ENCODE measurements around the gene DMRTC1B. TPM values are rescaled to one million over a fixed set of nuclear protein-coding genes. Genes with fewer than 3 reads are reported as not detected.
A peak's percentile ranks its signal among the peaks of the same experiment; 100 is the strongest.
"Not testable (repeated sequence)": the region's sequence is repeated elsewhere in the genome, so short reads cannot be mapped to it uniquely, and the experiment has no call there.

The DMRTC1B gene
- total RNA-seq, result not detected
- long read RNA-seq, result 0 reads

GRCh38 chrX:72776653-72777466, at the start of gene DMRTC1B:
Gene DMRTC1B (plus strand): TSS chrX:72776890. CDS start chrX:72845136, 68,246 bp downstream.
- peak; percentile 62 for ATAC-seq
- DNase-seq; intact Hi-C loops (cut with micrococcal nuclease): not testable (repeated sequence)

GRCh38 chrX:72727846-72728245, 48.8 kb upstream of the DMRTC1B start:
- no peak for DNase-seq
- intact Hi-C loops (cut with micrococcal nuclease), result no loop called here
- ATAC-seq, result no peak

- intact Hi-C loops (cut with micrococcal nuclease); DNase-seq: not testable (repeated sequence)
Measured at GRCh38 chrX:72733636-72734035, 43.1 kb upstream of the DMRTC1B start.

GRCh38 chrX:72735561-72735960, 41.1 kb upstream of the DMRTC1B start:
- ATAC-seq, result no peak
- intact Hi-C loops (cut with micrococcal nuclease), result no loop called here
- DNase-seq, result no peak

More at GRCh38 chrX:72733636-72734035, 43.1 kb upstream of the DMRTC1B start:
- ATAC-seq, result not testable (repeated sequence)

GRCh38 chrX:72745546-72745945, 31.1 kb upstream of the DMRTC1B start:
- intact Hi-C loops (cut with micrococcal nuclease); DNase-seq; ATAC-seq: not testable (repeated sequence)

GRCh38 chrX:72748545-72748944, 28.1 kb upstream of the DMRTC1B start:
- DNase-seq; ATAC-seq; intact Hi-C loops (cut with micrococcal nuclease): not testable (repeated sequence)

GRCh38 chrX:72760454-72760853, 16.2 kb upstream of the DMRTC1B start:
- intact Hi-C loops (cut with micrococcal nuclease); DNase-seq; ATAC-seq: not testable (repeated sequence)

GRCh38 chrX:72777467-72777790, 739 bp downstream of the DMRTC1B start:
- ATAC-seq; DNase-seq; intact Hi-C loops (cut with micrococcal nuclease): not testable (repeated sequence)

GRCh38 chrX:72778146-72778545, 1.5 kb downstream of the DMRTC1B start:
- intact Hi-C loops (cut with micrococcal nuclease); ATAC-seq; DNase-seq: not testable (repeated sequence)

GRCh38 chrX:72782560-72782959, 5.9 kb downstream of the DMRTC1B start, which contains the start of gene FAM236B:
Gene FAM236B (minus strand): TSS chrX:72782660. CDS start chrX:72782560, 100 bp downstream.
- intact Hi-C loops (cut with micrococcal nuclease); DNase-seq; ATAC-seq: not testable (repeated sequence)

GRCh38 chrX:72783365-72783936, 6.8 kb downstream of the DMRTC1B start:
- ATAC-seq; intact Hi-C loops (cut with micrococcal nuclease); DNase-seq: not testable (repeated sequence)

GRCh38 chrX:72783964-72784363, 7.3 kb downstream of the DMRTC1B start:
- intact Hi-C loops (cut with micrococcal nuclease); ATAC-seq; DNase-seq: not testable (repeated sequence)

- DNase-seq; intact Hi-C loops (cut with micrococcal nuclease); ATAC-seq: not testable (repeated sequence)
Measured at GRCh38 chrX:72788142-72788541, 11.5 kb downstream of the DMRTC1B start.

GRCh38 chrX:72790390-72790789, 13.7 kb downstream of the DMRTC1B start:
- DNase-seq; intact Hi-C loops (cut with micrococcal nuclease); ATAC-seq: not testable (repeated sequence)

GRCh38 chrX:72808110-72808509, 31.4 kb downstream of the DMRTC1B start, which contains the start of gene FAM236D:
Gene FAM236D (minus strand): TSS chrX:72808210. CDS start chrX:72808110, 100 bp downstream.
- intact Hi-C loops (cut with micrococcal nuclease); DNase-seq; ATAC-seq: not testable (repeated sequence)

GRCh38 chrX:72830701-72831100, 54.0 kb downstream of the DMRTC1B start:
- intact Hi-C loops (cut with micrococcal nuclease); ATAC-seq: not testable (repeated sequence)

GRCh38 chrX:72837532-72837931, 60.8 kb downstream of the DMRTC1B start:
- ATAC-seq; DNase-seq; intact Hi-C loops (cut with micrococcal nuclease): not testable (repeated sequence)

More at GRCh38 chrX:72830701-72831100, 54.0 kb downstream of the DMRTC1B start:
- DNase-seq, result not testable (repeated sequence)

- ATAC-seq; intact Hi-C loops (cut with micrococcal nuclease); DNase-seq: not testable (repeated sequence)
Measured at GRCh38 chrX:72882898-72883297, 106.2 kb downstream of the DMRTC1B start.

- DNase-seq; intact Hi-C loops (cut with micrococcal nuclease); ATAC-seq: not testable (repeated sequence)
Measured at GRCh38 chrX:72889740-72890139, 113.0 kb downstream of the DMRTC1B start.

Data from left ventricle myocardium superior (tissue), 1 donor.